Muscle of back (tissue), 11 donors: ENCODE data around the gene CCDC158. TPM values are rescaled to one million over a fixed set of nuclear protein-coding genes. Genes with fewer than 3 reads are reported as not detected.

Source experiments
- DNase-seq, 3 donors: peaks; one replicate each; pipeline versions ENCODE4 v3.0.0 to v3.0.0-alpha.2; 2013
- polyA plus RNA-seq, 10 donors: library from polyadenylated mRNA; unstranded; fragments of 120-200 nt; gene quantifications; one replicate each; pipeline ENCODE4 v1.2.1, GENCODE V29; 2013; ENCODE audit not compliant: insufficient read length in 10 of 10

The CCDC158 gene
- polyA plus RNA-seq, 10 donors, result 0.52 to 1.4 (median 0.83) TPM

DNA sequence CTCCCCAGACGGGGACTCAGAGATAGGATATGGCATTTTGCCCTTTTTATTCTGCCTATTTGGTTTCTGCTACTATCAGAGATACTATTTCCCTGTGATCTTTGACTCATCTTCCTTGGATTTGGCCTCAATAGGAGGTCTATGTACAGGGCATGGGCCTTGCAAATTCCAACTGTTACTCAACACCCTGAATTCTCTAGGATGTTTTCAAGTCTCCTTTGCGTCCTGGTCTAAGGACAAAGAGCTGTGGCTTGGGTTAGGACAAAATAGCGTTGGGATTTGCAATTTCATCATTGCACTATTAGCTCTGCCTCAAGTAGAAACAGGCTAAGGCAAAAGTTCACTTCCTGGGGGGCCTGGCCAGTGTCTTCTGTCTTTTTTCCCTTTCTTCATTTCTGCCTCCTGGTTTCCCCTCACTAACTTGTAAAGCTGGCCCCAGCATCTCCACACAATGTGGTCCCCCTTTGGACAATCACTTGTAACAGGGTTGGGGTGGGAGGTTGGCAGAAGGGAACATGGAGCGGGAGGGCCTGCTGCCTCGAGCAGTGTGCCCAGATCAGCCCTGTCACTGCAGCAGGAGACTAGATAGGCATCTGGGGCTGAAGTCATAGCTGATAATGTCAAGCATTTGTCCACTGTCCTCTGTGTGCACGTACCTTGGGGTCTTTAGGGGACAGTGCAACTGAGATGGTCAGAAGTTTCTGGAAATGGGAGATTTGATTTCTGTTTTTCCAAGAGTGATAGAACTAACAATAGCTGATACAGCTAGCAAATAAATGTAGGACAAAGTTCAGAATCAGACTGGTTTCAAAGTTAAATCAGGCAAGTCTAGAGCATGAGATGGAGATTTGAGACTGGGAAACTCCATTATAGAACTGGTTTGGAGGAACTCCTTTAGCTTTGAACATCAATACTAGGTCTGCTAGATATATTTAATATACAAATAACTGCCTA, 140.2 kb downstream of the CCDC158 start:
- DNase-seq, result no peak

DNA sequence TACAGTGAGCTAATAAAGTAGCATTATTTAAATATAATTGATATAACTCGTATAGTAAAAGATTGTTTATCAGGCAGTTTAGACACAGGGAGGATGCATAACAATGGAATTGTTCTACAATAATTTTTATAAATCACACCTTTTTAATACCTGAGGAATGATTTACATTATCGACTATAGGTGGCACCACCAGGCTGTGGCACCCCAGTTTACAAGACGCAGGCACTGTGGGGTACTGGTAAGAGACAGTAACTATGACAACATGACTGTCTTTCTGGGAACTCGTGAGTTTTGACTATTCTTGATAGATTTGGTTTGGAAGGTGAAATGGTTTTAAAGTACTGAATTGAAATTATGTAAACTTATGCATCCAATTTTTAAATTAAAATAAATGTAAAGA, 141.5 kb downstream of the CCDC158 start:
- DNase-seq, result no peak

DNA sequence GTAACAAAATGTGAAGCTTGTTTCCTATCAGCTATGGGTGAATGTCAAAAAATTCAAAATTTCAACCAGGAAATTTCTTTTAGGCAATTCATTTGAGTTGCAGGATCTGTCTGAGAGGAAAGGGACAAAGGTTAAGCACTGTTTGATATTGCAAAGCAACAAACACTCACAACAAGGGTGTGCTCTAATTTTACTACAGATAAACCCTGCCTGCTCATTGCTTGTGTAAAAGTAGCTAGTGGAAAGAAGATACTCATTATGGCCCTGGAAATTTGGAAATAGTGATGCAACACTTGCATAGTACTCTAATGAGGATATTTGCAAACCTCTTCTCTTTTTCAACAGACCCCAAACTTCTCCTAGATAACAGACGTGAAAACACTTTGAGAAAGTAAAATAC, 142.4 kb downstream of the CCDC158 start:
- no peak for DNase-seq

DNA sequence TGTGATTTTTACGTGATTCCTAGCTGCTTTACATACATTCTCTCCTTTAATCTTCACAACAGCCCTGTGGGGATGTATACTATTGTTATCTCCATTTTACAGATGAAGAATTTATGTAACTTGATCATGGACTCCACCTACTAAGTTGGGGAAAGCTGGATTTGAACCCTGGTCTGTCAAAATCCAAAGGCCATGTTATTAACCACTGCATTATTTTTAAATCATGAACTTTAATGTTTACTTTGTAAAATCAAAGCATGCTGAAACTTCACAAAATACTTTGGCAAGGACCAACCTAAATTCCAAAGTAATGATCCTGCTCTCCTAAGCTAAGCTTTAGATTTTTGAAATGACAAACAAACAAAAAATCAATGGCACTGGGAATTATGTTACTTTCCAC, 143.3 kb downstream of the CCDC158 start:
- no peak for DNase-seq

DNA sequence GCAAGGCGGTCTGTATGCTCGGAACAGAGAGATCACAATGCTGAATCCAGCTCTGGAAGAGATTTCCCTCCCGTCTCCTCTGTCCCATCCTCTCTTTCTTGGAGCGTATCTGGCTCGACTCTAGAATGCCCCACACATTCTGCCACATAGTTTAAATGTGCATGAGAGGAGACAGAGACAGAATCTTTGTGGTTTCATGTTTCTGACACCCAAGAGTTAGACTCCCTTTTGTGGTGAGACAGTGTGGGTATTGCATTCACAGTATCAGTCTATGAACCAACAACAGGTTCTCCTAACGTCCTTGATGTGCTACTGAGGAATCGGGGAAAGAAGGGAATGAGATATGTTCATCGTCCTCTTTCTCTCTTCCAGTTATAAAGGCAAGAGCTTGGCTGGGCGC, 144.1 kb downstream of the CCDC158 start:
- no peak for DNase-seq

DNA sequence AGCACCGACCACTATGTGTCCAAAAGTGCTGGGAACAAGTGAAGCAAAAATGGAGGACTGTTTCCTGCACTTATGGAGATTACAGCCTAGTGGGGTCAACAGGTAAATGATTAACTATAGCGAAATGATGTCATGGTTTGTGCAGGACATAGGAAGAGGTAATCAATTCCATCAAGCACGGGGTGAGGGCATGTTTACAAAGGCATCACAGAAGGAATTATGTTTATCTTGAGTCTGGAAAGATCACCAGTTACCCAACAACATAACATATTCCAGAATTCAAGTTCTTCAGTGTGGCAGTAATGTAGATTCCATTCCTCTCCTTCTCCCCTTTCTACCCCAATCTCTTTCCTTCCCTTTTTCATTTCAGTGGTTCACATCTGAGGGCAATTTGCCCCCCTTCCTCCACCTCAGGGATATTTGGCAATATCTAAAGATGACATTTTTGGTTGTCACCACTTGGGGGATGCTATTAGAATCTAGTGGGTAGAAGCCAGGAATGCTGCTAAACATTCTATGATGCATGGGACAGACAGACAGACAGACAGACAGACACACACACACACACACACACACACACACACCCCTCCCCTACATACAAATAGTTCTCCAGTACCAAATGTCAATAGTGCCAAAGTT, 145.3 kb downstream of the CCDC158 start:
- DNase-seq, result no peak

DNA sequence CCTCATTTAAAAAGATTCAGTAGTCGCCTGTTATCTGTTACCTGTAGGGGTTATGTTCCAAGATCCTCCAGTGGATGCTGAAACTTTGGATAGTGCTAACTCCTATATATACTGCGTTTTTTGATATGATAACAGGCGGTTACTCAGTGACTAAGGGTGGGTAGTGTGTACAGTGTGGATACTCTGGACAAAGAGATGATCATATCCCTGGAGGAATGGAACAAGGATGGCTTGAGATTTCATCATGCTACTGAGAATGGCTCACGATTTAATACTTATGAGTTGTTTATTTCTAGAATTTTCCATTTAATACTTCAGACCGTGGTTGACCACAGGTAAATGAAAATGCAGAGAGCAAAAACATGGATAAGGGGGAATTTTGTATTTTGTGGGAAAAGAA, 147.9 kb downstream of the CCDC158 start:
- no peak for DNase-seq

DNA sequence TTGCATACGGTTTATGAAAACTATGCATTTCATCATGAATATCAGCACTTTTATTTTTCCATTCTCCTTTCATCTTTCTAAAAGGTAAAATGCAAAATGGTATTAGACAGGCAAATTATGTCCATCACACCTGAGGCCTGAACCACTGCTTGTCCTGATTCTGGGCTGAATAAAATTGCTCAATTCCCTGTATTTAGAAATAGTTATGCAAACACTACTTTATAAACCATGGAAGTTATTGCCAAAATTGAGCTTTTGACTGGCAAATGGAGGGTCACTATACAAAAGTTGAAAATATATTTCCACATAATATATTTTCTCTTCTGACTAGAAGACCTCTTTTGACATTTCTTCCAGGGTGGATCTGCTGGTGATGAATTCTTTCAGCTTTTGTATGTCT, 148.4 kb downstream of the CCDC158 start:
- DNase-seq, result no peak

DNA sequence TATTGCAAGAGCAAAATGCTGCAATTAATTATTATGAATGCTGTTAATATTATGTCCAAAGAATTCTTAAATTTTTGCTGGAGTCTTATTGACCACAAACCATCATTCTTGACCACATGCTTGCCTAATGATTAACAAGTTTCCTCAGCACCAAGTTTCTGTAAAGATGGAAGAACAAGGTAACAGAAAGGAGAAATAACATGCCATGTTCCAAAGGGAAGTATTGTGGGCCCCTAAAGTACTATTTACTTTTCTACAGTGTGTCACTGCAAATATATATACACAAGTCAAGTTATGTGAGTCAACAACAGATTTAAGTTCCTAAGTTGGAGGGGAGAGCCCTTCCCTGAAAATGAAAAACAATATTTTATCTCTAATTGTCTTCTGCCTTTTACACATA, 148.9 kb downstream of the CCDC158 start:
- no peak for DNase-seq

DNA sequence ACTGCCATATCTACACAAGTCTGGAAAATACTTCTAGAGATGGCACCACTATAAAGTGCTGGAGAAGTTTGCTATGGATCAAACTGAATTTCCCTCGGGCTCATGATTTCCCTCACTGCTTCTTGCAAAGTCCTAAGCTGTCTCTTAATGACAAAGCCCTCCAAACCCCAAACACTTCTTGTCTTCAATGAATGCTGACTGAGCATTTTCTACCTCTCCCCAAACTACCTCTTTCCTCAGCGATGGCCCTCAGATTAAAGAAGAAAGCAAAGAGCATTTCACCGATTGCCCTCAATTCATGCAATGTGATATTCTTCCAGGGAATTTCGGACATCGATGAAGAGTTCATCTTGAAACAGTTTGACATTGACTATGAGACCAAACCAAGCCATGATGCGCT, 149.7 kb downstream of the CCDC158 start:
- no peak for DNase-seq

DNA sequence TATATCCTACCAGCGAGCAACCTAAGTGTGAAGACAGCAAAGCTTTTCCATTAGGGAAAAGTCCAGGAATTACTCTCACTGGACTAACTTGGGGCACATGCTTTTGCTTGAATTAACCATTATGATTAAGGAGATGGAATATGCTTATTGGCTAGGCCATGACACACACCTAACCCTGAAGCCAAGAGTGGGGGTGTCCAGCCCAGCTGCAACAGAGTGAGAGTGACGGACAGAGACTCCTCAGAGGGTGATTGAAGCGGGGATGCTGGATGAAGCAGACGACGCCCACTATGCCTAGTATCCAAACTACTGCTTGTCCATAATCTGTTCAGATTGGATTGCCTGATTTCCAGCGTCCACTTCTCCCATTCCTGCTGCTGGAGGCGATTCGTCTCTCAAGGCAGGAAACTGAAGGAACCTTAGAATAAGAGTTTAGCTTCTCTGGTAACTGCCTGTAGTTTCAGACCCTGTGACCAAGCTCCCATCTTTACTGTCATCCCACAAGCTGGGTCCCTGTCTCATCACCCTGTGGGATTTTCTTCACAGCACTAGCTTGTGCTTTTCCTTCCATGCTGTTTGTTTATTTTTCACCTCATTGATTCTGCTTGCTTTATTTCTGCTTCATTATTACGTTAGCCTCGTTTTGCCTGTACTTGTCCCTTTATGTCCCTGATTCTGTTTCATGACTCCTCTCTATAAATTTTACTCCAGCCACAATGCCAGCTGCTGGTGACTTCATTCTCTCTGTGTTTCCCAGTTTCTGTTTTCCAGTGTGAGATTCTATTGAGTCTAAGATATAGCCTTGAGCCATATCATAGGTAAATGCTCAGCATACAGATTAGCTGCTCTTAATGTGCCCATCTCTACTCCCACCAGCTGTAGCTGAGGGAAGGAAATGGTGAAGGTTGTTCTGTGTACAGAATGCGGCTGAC, 150.4 kb downstream of the CCDC158 start:
- DNase-seq, result no peak

DNA sequence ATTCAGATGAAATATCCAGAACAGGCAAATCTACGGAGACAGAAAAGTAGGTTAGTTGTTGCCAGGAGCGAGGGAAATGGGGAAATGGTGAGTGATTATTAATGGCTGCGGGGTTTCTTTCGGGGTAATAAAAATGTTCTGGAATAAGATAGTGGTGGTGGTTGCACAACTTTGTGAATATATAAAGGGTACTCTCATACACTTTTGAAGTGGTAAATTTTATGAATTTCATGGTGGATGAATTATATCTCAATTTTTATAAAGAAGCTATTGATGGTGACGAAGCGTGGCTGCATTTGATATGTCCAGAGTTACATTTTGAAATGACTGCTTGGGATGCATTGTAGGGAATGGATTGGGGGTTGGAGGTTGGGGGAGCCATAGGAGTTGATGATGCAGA, 153.1 kb downstream of the CCDC158 start:
- DNase-seq, result no peak

DNA sequence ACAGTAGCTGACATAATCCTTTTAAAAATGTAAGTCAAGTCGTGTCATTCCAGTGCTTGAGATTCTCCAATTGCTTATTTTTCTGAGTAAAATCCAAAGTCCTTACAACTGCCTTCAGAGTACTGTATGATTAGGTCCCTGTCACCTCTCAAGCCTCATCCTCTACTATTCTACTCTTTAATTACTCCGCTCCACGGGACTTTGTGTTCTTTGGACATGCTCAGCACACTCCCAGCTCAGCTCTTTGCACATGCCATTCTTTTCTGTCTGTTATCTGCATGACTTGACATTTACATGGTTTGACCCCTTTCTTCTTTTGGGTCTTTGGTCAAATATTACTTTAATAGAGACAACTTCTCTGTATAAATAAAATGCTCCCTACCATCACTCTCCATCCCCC, 154.3 kb downstream of the CCDC158 start:
- DNase-seq, result no peak

DNA sequence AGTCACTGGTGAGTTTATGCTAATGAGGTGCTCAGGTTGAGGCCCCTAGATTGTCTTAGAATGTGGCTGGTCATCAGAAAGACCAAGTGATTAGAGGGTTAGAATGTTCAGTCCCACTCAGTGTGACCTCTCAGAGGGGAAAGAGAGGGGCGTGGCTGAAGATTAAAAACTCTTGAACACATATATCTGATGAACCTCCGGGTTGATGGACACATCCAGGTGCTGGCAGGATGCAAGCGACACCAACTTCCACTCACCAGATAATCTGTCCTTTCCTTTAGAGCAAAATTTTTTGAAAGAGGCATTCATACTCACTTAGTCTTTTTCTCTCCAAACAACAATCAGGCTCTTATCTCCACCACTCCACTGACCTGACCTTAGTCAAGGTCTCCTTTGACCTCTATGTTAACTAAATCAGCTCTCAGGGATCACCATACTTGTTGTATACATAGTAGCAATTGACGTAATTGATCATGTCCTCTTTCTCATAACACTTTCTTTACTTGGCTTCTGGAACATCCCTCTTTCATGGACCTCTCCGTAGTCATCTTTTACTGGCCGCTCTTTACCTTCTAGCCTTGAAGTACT, 155.2 kb downstream of the CCDC158 start:
- DNase-seq, result no peak

Other genes with a start within 250 kb of the CCDC158 start
- gene SCARB2, start 207.3 kb downstream of the CCDC158 start, polyA plus RNA-seq, result 100 to 1,000 TPM; 115 to 156 (median 139) TPM
- gene FAM47E, start 169.4 kb downstream of the CCDC158 start, polyA plus RNA-seq, result 1 to 10 TPM in 9 of 10 donors, under 1 TPM in 1; 0.52 to 3.4 (median 1.7) TPM
- 10 to 100 TPM; 17.8 to 57.9 (median 39.7) TPM for gene STBD1, start 114.4 kb downstream of the CCDC158 start, polyA plus RNA-seq
- 10 to 100 TPM; 18.7 to 61.5 (median 22.9) TPM for gene SHROOM3, start 14.1 kb upstream of the CCDC158 start, polyA plus RNA-seq